GM18499 (cell line): Measurements from ENCODE around the gene GNPAT.

Experiments
- ATAC-seq: cut with Tn5 transposase; IDR thresholded peaks from one replicate; pipeline ENCODE4 v1.9.1; 2021; ENCODE audit warnings: moderate number of reproducible peaks; ENCODE audit not compliant: insufficient read depth, unreplicated experiment

GNPAT gene

DNA sequence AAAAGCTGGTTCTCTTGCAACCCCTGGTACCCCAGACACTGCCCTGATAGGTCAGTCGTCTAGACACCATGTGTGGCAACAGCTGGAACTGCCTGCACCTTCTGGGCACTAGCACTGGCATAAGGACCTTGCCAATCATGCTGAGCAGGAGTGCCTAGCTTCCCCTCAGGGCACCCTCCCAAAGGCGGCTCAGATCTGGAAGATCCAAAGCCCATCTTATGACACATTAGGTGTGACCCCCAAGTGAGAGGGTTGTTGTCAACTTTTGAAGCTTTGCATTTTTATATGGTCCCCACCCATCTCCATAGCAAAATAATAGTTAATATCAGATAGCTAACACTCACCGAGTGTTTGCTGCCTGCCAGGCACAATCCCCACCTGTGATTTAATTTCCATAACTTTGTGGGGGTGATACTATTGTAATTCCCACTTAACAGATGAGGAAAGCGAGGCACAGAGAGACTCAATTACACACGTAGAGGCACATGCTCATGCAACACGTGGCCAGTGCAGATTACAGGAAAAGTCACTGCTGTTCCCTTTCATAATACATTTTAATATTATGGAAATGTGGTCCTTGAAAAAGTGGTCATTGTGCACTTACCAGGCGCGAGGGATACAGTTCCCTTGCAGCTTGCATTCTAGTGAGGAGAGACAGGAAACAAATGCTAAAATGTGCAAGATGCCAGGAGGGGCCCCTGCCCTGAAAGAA lies 70.9 kb downstream of the GNPAT start:
- no peak for ATAC-seq

- ATAC-seq = no peak
Measured at GRCh38 chr1:231312432-231312788, 71.4 kb downstream of the GNPAT start.

DNA sequence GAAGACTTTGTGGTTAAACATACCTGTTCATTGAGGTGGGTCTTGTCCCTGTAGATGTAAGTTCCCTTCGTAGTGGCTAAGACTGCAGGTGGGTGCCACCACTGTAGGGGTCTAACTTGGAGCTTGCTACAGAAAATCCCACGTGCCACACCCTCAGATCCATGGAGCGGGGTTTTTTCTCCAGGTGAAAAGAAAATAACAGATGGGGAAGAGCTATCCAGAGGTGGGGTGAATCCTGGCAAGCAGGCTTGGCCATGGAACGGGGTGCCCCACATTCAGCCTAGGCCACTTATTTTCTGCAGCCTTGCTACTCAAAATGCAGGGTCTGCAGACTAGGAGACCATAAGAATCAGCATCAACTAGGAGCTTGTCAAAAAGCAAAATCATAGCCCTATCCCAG lies 72.6 kb downstream of the GNPAT start:
- no peak for ATAC-seq

DNA sequence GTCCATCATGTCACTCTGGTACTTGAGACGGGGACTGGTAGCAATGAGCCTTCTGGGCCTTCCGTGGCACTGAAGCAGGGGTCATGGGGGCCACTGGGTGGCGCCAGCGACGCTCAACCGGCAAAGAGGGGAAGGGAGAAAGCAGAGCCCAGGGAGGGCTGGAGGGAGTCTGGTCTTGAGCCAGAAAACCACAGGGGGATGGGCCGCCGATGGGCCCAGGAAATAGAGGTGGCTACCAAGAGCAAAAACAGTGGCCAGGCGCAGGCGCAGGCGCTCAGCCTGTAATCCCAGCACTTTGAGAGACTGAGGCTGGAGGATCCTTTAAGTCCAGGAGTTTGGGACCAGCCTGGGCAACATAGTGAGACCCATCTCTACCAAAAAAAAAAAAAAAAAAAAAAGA lies 74.9 kb downstream of the GNPAT start:
- no peak for ATAC-seq

- no peak for ATAC-seq
Measured at GRCh38 chr1:231317306-231318014, 76.4 kb downstream of the GNPAT start.

DNA sequence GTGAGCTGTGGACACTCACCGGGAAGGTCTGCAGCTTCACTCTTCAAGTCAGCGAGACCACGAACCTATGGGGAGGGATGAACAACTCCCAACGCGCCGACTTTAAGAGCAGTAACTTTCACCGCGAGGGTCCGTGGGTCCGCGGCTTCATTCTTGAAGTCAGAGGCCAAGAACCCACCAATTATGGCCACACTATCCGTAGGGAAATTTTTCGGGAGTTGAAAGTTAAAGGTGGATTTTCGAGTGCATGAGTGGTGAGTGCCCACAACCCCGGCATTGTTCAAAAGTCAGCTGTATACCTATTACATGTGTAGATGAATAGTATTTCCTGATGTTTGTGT lies 77.0 kb downstream of the GNPAT start:
- ATAC-seq = no peak

DNA sequence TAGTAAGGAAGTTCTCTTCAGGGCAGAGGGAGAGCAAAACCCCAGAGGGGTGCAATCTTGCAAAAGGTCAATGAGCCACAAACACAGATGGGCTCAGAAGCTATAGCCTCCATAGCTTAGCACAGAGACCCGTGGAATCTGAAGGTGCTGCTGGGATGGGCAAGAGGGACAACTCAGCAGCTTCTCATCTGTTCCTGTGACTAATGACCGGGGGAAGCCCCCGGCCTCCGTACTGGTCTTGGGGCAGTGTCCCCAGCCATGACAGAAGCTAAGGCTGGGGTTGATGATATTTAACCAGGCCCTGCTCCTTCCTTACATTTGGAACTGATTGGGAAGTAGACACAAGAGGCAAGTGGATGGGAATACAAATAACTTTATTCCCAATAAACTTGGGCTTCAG lies 77.6 kb downstream of the GNPAT start:
- ATAC-seq = no peak

DNA sequence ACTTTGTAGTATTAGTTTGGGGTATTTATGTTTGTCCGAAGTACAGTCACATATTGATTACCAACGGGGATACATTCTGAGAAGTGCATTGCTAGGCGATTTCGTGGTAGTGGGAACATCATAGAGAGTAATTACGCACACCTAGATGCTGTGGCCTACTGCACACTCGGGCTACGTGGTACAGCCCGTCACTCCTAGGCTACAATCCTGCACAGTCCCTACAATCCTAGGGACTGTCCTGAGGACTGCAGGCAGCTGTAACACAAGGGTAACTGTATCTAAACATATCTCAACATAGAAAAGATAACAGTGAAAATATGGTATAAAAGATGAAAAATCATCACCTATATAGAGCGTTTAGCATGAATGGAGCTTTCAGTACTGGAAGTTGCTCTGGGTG lies 78.1 kb downstream of the GNPAT start:
- no peak for ATAC-seq

GRCh38 chr1:231322880-231323530 lies 82.0 kb downstream of the GNPAT start:
- ATAC-seq = no peak

DNA sequence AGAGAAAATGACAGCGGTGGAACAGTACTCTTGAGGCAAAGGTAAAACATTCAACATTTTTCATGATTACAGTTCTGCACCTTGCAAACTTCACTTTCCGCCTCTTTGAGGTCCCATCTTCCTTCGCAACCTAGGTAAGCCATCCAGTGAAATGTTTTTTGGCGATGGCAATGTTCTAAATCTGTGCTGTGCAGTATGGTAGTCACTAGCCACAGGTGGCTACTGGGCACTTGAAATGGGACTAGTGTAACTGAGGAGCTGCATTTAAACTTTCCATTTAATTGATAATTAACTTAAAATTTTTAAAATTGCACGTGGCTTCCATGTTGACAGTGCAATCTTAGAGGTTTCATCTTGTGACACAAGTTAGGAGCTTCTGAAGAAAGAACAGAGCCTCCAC lies 83.6 kb downstream of the GNPAT start:
- no peak for ATAC-seq

GRCh38 chr1:231326248-231326647 lies 85.2 kb downstream of the GNPAT start:
- no peak for ATAC-seq
